HCT116 (cell line): ENCODE results near the gene MARCHF3. TPM values are rescaled to one million over a fixed set of nuclear protein-coding genes. Genes with fewer than 3 reads are reported as not detected.

ENCODE experiments used
- ATAC-seq: fragments of 200-7000 bp; cut with Tn5 transposase; 2 replicates; pipeline ENCODE4 v1.9.1; 2020; ENCODE audit warnings: mild to moderate bottlenecking, moderate library complexity
- BruUV-seq: library from RNA; stranded (reverse); fragments of 400-500 nt; replicated peaks from 2 replicates; lab custom pipeline; 2021; lab: Mats Ljungman, UMichigan
- CTCF ChIA-PET: fragments of 300-600 bp; sonication (Branson Sonifier 250); formaldehyde crosslinking; loops from one replicate; lab custom pipeline; 2021; ENCODE audit warnings: antibody characterized with exemption; lab: Charles Lee
- POLR2A ChIA-PET: fragments of 300-600, 350-600 bp; sonication (Branson Sonifier 250); formaldehyde crosslinking; loops from one replicate; lab custom pipeline; 2021; ENCODE audit warnings: antibody characterized with exemption; lab: Charles Lee
- RAD21 ChIA-PET, 2 experiments: fragments of 300-600 bp; sonication (Branson Sonifier 250); formaldehyde crosslinking; loops; one replicate each; lab custom pipeline; 2023; ENCODE audit warnings: low total read pairs in 2 of 2; ENCODE audit not compliant: uncharacterized antibody in 2 of 2, unreplicated experiment in 2 of 2, low non-redundant PET in 1 of 2; lab: Charles Lee
- DNase-seq: peaks from one replicate; pipeline ENCODE4 v3.0.0-alpha.2; 2010; ENCODE audit warnings: low read depth, low spot score
- H2AFZ ChIP-seq: fragments of 200-600 bp; shearing (Covaris generic), sonication (generic); 2 replicates; pipeline ENCODE4 v1.6.1; 2017; ENCODE audit warnings: low read depth, mixed run types, mixed read lengths, antibody characterized with exemption, low read length; ENCODE audit not compliant: poor library complexity, severe bottlenecking
- H3K27ac ChIP-seq: 2 replicates; pipeline ENCODE4 v1.5.1; 2012; ENCODE audit warnings: low read depth, low read length
- H3K27me3 ChIP-seq: fragments of 200-600 bp; sonication (generic); 2 replicates; pipeline ENCODE4 v1.6.1; 2016; ENCODE audit warnings: mixed run types, low read length, mixed read lengths; ENCODE audit not compliant: insufficient read depth
- H3K36me3 ChIP-seq, 2 experiments: fragments of 200-500 bp in 1 of 2; fragments of 200-600 bp in 1 of 2; sonication (Bioruptor generic) in 1 of 2; sonication (generic) in 1 of 2; 2 replicates each; pipeline versions ENCODE4 v1.5.1 to v1.6.1; 2014 to 2016; ENCODE audit warnings: low read length in 2 of 2, inconsistent platforms in 1 of 2, mixed read lengths in 1 of 2, mixed run types in 1 of 2; ENCODE audit not compliant: insufficient read depth in 2 of 2, control insufficient read depth in 1 of 2
- H3K4me1 ChIP-seq, 2 experiments: fragments of 200-600 bp in 1 of 2; sonication (generic) in 1 of 2; 2 replicates each; pipeline versions ENCODE4 v1.5.1 to v1.6.1; 2012 to 2017; ENCODE audit warnings: low read length in 2 of 2, inconsistent platforms in 1 of 2, mild to moderate bottlenecking in 1 of 2, mixed read lengths in 1 of 2, mixed run types in 1 of 2, moderate library complexity in 1 of 2; ENCODE audit not compliant: insufficient read depth in 2 of 2, control insufficient read depth in 1 of 2
- H3K4me2 ChIP-seq: fragments of 200-600 bp; sonication (generic); 2 replicates; pipeline ENCODE4 v1.6.1; 2017; ENCODE audit warnings: mixed run types, low read length, mixed read lengths
- H3K4me3 ChIP-seq, 2 experiments: fragments of 200-600 bp in 1 of 2; sonication (generic) in 1 of 2; replicated peaks in 1 of 2; 2 replicates each; pipeline ENCODE4 v1.5.1; 2011 to 2016; ENCODE audit warnings: low read length in 2 of 2, control low read depth in 1 of 2, low read depth in 1 of 2, mild to moderate bottlenecking in 1 of 2, mixed read lengths in 1 of 2, mixed run types in 1 of 2
- H3K79me2 ChIP-seq: fragments of 200-600 bp; sonication (generic); 2 replicates; pipeline ENCODE4 v1.6.1; 2017; ENCODE audit warnings: mild to moderate bottlenecking, mixed run types, low read length, moderate library complexity, mixed read lengths; ENCODE audit not compliant: insufficient read depth
- H3K9ac ChIP-seq: fragments of 200-600 bp; sonication (generic); 2 replicates; pipeline ENCODE4 v1.6.1; 2016; ENCODE audit warnings: low read length, mixed read lengths
- H3K9me2 ChIP-seq: fragments of 200-600 bp; sonication (generic), shearing (Covaris generic); 2 replicates; pipeline ENCODE4 v1.6.1; 2017; ENCODE audit warnings: mixed run types, mild to moderate bottlenecking, moderate library complexity; ENCODE audit not compliant: insufficient read depth
- H3K9me3 ChIP-seq, 2 experiments: fragments of 200-500 bp in 1 of 2; fragments of 200-600 bp in 1 of 2; sonication (Bioruptor generic) in 1 of 2; sonication (generic) in 1 of 2; 2 replicates each; pipeline ENCODE4 v1.6.1; 2014 to 2017; ENCODE audit warnings: low read length in 2 of 2, mixed read lengths in 2 of 2, inconsistent platforms in 1 of 2, low read depth in 1 of 2, mild to moderate bottlenecking in 1 of 2, mixed run types in 1 of 2, moderate library complexity in 1 of 2; ENCODE audit not compliant: control insufficient read depth in 1 of 2, insufficient read depth in 1 of 2
- H4K20me1 ChIP-seq: fragments of 200-600 bp; sonication (generic), shearing (Covaris generic); 2 replicates; pipeline ENCODE4 v1.6.1; 2017; ENCODE audit warnings: mixed run types, mild to moderate bottlenecking, moderate library complexity; ENCODE audit not compliant: insufficient read depth
- CBX3 ChIP-seq: IDR thresholded peaks from 2 replicates; pipeline ENCODE4 v1.6.1; 2012; ENCODE audit warnings: low read depth
- CEBPB ChIP-seq: IDR thresholded peaks from 2 replicates; pipeline ENCODE4 v1.6.1; 2012; ENCODE audit warnings: low read depth
- EGR1 ChIP-seq: IDR thresholded peaks from 2 replicates; pipeline ENCODE4 v1.6.1; 2012; ENCODE audit warnings: low read depth
- ELF1 ChIP-seq: IDR thresholded peaks from 2 replicates; pipeline ENCODE4 v1.6.1; 2012; ENCODE audit warnings: low read depth, borderline replicate concordance
- EZH2 ChIP-seq: fragments of 200-600 bp; sonication (generic); IDR thresholded peaks from 2 replicates; pipeline ENCODE4 v1.6.1; 2017; ENCODE audit warnings: antibody characterized with exemption, mixed run types
- EZH2phosphoT487 ChIP-seq: fragments of 200-600 bp; IDR thresholded peaks from 2 replicates; pipeline ENCODE4 v1.6.1; 2018; ENCODE audit warnings: antibody characterized with exemption, borderline replicate concordance
- FOSL1 ChIP-seq: IDR thresholded peaks from 2 replicates; pipeline ENCODE4 v1.6.1; 2012; ENCODE audit warnings: low read depth
- POLR2A ChIP-seq: IDR thresholded peaks from 2 replicates; pipeline ENCODE4 v1.7.0; 2011; ENCODE audit warnings: borderline replicate concordance; ENCODE audit not compliant: insufficient read depth, insufficient read length; ENCODE audit errors: extremely low read depth
- SIN3A ChIP-seq: IDR thresholded peaks from 2 replicates; pipeline ENCODE4 v1.6.1; 2012; ENCODE audit warnings: low read depth
- SP1 ChIP-seq: IDR thresholded peaks from 2 replicates; pipeline ENCODE4 v1.6.1; 2012; ENCODE audit warnings: low read depth
- SRF ChIP-seq: IDR thresholded peaks from 2 replicates; pipeline ENCODE4 v1.6.1; 2012; ENCODE audit warnings: low read depth
- TCF7L2 ChIP-seq: IDR thresholded peaks from 2 replicates; pipeline ENCODE4 v1.7.0; 2011; ENCODE audit warnings: borderline replicate concordance, inconsistent platforms; ENCODE audit not compliant: insufficient read depth, insufficient read length; ENCODE audit errors: extremely low read depth
- ZNF274 ChIP-seq: fragments of 200-500 bp; sonication (Bioruptor generic); IDR thresholded peaks from 2 replicates; pipeline ENCODE4 v1.6.1; 2014; ENCODE audit warnings: mild to moderate bottlenecking, low read depth, low read length, inconsistent platforms
- intact Hi-C: fragments of 100-400 bp; cut with micrococcal nuclease; formaldehyde crosslinking; loops from 2 replicates; pipeline ENCODE4 v1.10.0; 2022
- total RNA-seq: library from RNA; stranded (reverse); gene quantifications from one replicate; pipeline ENCODE4 v1.2.1, GENCODE V29; 2021; ENCODE audit not compliant: unreplicated experiment
- TF ChIP-seq, protein P1 (sequence below): IDR thresholded peaks from 2 replicates; pipeline ENCODE4 v1.6.1; 2011; ENCODE audit warnings: mild to moderate bottlenecking, low read length, moderate library complexity; ENCODE audit not compliant: insufficient replicate concordance; ENCODE audit errors: extremely low read depth
- TF ChIP-seq, protein P2 (sequence below): IDR thresholded peaks from 2 replicates; pipeline ENCODE4 v1.6.1; 2012; ENCODE audit warnings: low read depth
- TF ChIP-seq, protein P3 (sequence below), 3 experiments: fragments of 200-600 bp in 1 of 3; sonication (generic) in 1 of 3; IDR thresholded peaks in 2 of 3; conservative IDR thresholded peaks in 1 of 3; 2 replicates each; pipeline ENCODE4 v1.5.1; 2012 to 2017; ENCODE audit warnings: low read depth in 2 of 3, low read length in 2 of 3, antibody characterized with exemption in 1 of 3, borderline replicate concordance in 1 of 3, control low read depth in 1 of 3, mild to moderate bottlenecking in 1 of 3, mixed read lengths in 1 of 3, mixed run types in 1 of 3, moderate library complexity in 1 of 3; ENCODE audit not compliant: insufficient read depth in 1 of 3

The MARCHF3 gene
- total RNA-seq, 1 experiment from 2014 or later = 2.3 TPM

DNA sequence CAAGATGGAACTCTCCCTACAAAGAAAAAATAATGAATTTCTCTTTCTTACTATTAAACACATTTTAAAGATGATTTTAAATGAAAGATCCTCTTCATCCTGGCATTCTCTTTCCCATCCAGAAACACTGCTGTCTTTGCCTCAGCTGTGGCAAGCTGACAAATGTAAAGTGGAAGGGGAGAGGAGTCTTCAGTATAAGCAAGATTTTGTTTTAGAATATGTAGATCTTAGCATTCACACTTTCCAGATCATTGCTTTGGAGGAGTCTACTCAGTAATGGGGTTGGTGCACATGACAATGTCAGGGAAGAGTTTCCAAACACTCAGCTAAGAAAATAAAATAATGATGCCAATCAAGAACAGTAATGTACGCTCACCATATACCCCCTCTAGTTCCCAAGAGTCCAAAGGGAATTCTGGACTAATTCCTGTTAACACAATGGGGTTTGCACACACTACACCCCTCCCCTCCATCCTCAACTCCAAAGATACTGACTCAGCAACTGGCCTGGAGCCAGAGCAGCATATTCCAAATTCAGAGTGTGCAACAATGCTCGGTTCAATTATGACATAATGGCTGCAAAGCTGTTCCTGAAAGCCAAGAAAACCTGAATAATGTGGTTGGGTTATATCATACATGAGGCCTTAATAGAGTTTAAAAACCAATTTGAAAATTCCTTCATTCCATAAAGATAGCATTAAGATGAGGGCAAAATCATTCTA is 38.3 kb upstream of the MARCHF3 start:
- CTCF ChIA-PET = no interaction called here
- no peak overlapping the region for H3K9ac ChIP-seq
- peaks cover 0 to 2% of the 10 kb centered on the region in 2 experiments; a peak in 2 of 4 replicates for H3K4me1 ChIP-seq
- intact Hi-C loops = no loop called here
- RAD21 ChIA-PET = no interaction called here
- no peak overlapping the region for H3K27ac ChIP-seq
- H3K4me2 ChIP-seq = no peak overlapping the region
- no peak overlapping the region for H2AFZ ChIP-seq
- H3K79me2 ChIP-seq = no peaks in the 10 kb centered on the region
- no peaks in the 10 kb centered on the region for H4K20me1 ChIP-seq
- H3K27me3 ChIP-seq = no peaks in the 10 kb centered on the region
- H3K9me3 ChIP-seq = no peaks in the 10 kb centered on the region
- no peaks in the 10 kb centered on the region for H3K9me2 ChIP-seq
- no peak for ATAC-seq
- BruUV-seq = no TSS peak
- no peak overlapping the region for H3K4me3 ChIP-seq
- POLR2A ChIA-PET = no interaction called here
- DNase-seq = no peak
- H3K36me3 ChIP-seq = no peaks in the 10 kb centered on the region
- TF ChIP-seq ZNF274 = no peak
- TF ChIP-seq, protein P1, sequence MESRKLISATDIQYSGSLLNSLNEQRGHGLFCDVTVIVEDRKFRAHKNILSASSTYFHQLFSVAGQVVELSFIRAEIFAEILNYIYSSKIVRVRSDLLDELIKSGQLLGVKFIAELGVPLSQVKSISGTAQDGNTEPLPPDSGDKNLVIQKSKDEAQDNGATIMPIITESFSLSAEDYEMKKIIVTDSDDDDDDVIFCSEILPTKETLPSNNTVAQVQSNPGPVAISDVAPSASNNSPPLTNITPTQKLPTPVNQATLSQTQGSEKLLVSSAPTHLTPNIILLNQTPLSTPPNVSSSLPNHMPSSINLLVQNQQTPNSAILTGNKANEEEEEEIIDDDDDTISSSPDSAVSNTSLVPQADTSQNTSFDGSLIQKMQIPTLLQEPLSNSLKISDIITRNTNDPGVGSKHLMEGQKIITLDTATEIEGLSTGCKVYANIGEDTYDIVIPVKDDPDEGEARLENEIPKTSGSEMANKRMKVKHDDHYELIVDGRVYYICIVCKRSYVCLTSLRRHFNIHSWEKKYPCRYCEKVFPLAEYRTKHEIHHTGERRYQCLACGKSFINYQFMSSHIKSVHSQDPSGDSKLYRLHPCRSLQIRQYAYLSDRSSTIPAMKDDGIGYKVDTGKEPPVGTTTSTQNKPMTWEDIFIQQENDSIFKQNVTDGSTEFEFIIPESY = no peak
- no peak for TF ChIP-seq SIN3A
- no peak for TF ChIP-seq POLR2A
- no peak for TF ChIP-seq CBX3
- TF ChIP-seq TCF7L2 = no peak
- TF ChIP-seq SRF = no peak
- TF ChIP-seq EZH2phosphoT487 = no peak
- TF ChIP-seq ELF1 = no peak
- TF ChIP-seq CEBPB = no peak
- TF ChIP-seq SP1 = no peak
- TF ChIP-seq EZH2 = no peak
- TF ChIP-seq FOSL1 = no peak
- TF ChIP-seq, protein P2, sequence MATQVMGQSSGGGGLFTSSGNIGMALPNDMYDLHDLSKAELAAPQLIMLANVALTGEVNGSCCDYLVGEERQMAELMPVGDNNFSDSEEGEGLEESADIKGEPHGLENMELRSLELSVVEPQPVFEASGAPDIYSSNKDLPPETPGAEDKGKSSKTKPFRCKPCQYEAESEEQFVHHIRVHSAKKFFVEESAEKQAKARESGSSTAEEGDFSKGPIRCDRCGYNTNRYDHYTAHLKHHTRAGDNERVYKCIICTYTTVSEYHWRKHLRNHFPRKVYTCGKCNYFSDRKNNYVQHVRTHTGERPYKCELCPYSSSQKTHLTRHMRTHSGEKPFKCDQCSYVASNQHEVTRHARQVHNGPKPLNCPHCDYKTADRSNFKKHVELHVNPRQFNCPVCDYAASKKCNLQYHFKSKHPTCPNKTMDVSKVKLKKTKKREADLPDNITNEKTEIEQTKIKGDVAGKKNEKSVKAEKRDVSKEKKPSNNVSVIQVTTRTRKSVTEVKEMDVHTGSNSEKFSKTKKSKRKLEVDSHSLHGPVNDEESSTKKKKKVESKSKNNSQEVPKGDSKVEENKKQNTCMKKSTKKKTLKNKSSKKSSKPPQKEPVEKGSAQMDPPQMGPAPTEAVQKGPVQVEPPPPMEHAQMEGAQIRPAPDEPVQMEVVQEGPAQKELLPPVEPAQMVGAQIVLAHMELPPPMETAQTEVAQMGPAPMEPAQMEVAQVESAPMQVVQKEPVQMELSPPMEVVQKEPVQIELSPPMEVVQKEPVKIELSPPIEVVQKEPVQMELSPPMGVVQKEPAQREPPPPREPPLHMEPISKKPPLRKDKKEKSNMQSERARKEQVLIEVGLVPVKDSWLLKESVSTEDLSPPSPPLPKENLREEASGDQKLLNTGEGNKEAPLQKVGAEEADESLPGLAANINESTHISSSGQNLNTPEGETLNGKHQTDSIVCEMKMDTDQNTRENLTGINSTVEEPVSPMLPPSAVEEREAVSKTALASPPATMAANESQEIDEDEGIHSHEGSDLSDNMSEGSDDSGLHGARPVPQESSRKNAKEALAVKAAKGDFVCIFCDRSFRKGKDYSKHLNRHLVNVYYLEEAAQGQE = no peak
- TF ChIP-seq, protein P3, sequence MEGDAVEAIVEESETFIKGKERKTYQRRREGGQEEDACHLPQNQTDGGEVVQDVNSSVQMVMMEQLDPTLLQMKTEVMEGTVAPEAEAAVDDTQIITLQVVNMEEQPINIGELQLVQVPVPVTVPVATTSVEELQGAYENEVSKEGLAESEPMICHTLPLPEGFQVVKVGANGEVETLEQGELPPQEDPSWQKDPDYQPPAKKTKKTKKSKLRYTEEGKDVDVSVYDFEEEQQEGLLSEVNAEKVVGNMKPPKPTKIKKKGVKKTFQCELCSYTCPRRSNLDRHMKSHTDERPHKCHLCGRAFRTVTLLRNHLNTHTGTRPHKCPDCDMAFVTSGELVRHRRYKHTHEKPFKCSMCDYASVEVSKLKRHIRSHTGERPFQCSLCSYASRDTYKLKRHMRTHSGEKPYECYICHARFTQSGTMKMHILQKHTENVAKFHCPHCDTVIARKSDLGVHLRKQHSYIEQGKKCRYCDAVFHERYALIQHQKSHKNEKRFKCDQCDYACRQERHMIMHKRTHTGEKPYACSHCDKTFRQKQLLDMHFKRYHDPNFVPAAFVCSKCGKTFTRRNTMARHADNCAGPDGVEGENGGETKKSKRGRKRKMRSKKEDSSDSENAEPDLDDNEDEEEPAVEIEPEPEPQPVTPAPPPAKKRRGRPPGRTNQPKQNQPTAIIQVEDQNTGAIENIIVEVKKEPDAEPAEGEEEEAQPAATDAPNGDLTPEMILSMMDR (IDR thresholded peaks at IDR 0.05 in 2 of 3, conservative IDR thresholded peaks at IDR 0.05 in 1 of 3; ENCODE audit: borderline replicate concordance in 1 of 3, insufficient read depth in 1 of 3, low read depth in 2 of 3, low read length in 2 of 3) = no peak
- no peak for TF ChIP-seq EGR1
